Measurements from ENCODE around the gene ZNF541. TPM values are rescaled to one million over a fixed set of nuclear protein-coding genes. Genes with fewer than 3 reads are reported as not detected.

Gene ZNF541
- total RNA-seq, 1 donor from 2014 or later, result not detected

- Histone ChIP-seq H3K36me3 (ENCODE audit: control insufficient read depth, insufficient read depth, low read length) (peaks cover 7% of the 10 kb centered on the region), H3K27me3 (ENCODE audit: control insufficient read depth, insufficient read depth, low read length) (no peaks in the 10 kb centered on the region), H3K4me3 (ENCODE audit: low read depth, low read length) (no peak overlapping the region)
- FAIRE-seq (no peak), DNase-seq (ENCODE audit: low read depth) (no peak)
- no peak for TF ChIP-seq CTCF (IDR thresholded peaks at IDR 0.05; ENCODE audit: insufficient read depth, low read length, severe bottlenecking)
Measured at GRCh38 chr19:47614559-47614958, 41.6 kb upstream of the ZNF541 start.

GRCh38 chr19:47614021-47614295 is 41.0 kb upstream of the ZNF541 start:
- FAIRE-seq (no peak), DNase-seq (ENCODE audit: low read depth) (no peak)
- no peak for TF ChIP-seq CTCF (IDR thresholded peaks at IDR 0.05; ENCODE audit: insufficient read depth, low read length, severe bottlenecking)
- Histone ChIP-seq H3K36me3 (ENCODE audit: control insufficient read depth, insufficient read depth, low read length) (peaks cover 7% of the 10 kb centered on the region), H3K4me3 (ENCODE audit: low read depth, low read length) (no peak overlapping the region), H3K27me3 (ENCODE audit: control insufficient read depth, insufficient read depth, low read length) (no peaks in the 10 kb centered on the region)

- no peak for TF ChIP-seq CTCF (IDR thresholded peaks at IDR 0.05; ENCODE audit: insufficient read depth, low read length, severe bottlenecking)
- Histone ChIP-seq H3K36me3 (ENCODE audit: control insufficient read depth, insufficient read depth, low read length) (peaks cover 7% of the 10 kb centered on the region), H3K4me3 (ENCODE audit: low read depth, low read length) (no peak overlapping the region), H3K27me3 (ENCODE audit: control insufficient read depth, insufficient read depth, low read length) (no peaks in the 10 kb centered on the region)
- FAIRE-seq (no peak), DNase-seq (ENCODE audit: low read depth) (no peak)
Measured at GRCh38 chr19:47613165-47614020, 40.4 kb upstream of the ZNF541 start.

GRCh38 chr19:47610902-47611301 is 38.0 kb upstream of the ZNF541 start:
- Histone ChIP-seq H3K4me3 (ENCODE audit: low read depth, low read length) (no peak overlapping the region), H3K27me3 (ENCODE audit: control insufficient read depth, insufficient read depth, low read length) (no peaks in the 10 kb centered on the region), H3K36me3 (ENCODE audit: control insufficient read depth, insufficient read depth, low read length) (peaks cover 7% of the 10 kb centered on the region)
- TF ChIP-seq CTCF (IDR thresholded peaks at IDR 0.05; ENCODE audit: insufficient read depth, low read length, severe bottlenecking), result no peak
- DNase-seq (ENCODE audit: low read depth), result no peak
- no peak for FAIRE-seq

- TF ChIP-seq CTCF (IDR thresholded peaks at IDR 0.05; ENCODE audit: insufficient read depth, low read length, severe bottlenecking), result no peak
- no peak for FAIRE-seq
- Histone ChIP-seq H3K27me3 (ENCODE audit: control insufficient read depth, insufficient read depth, low read length) (no peaks in the 10 kb centered on the region), H3K4me3 (ENCODE audit: low read depth, low read length) (peak overlapping the region; percentile 99), H3K36me3 (ENCODE audit: control insufficient read depth, insufficient read depth, low read length) (peaks cover 6% of the 10 kb centered on the region)
- DNase-seq (ENCODE audit: low read depth), result no peak
Measured at GRCh38 chr19:47609906-47610894, 37.3 kb upstream of the ZNF541 start.

All from bronchial epithelial cell (primary cell).